Smooth muscle cell (in vitro differentiated cells): Measurements from ENCODE around the gene FGF23. TPM values are rescaled to one million over a fixed set of nuclear protein-coding genes. Genes with fewer than 3 reads are reported as not detected.

Source experiments
- DNase-seq: peaks from one replicate; lab custom pipeline; 2025; ENCODE audit not compliant: unreplicated experiment; lab: John Stamatoyannopoulos, UW
- H2AFZ ChIP-seq: fragments of 200-600 bp; sonication (generic); 2 replicates; pipeline ENCODE4 v1.6.0; 2016; ENCODE audit warnings: antibody characterized with exemption, low read depth, mild to moderate bottlenecking
- H3F3A ChIP-seq: fragments of 200-600 bp; sonication (generic); 2 replicates; pipeline ENCODE4 v1.6.0; 2017; ENCODE audit warnings: antibody characterized with exemption, low read depth
- H3K27ac ChIP-seq: fragments of 200-600 bp; sonication (generic); 2 replicates; pipeline ENCODE4 v1.5.1; 2016; ENCODE audit warnings: low read depth, mild to moderate bottlenecking
- H3K27me3 ChIP-seq: fragments of 200-600 bp; sonication (generic); 2 replicates; pipeline ENCODE4 v1.6.1; 2016; ENCODE audit warnings: low read depth, mild to moderate bottlenecking
- H3K36me3 ChIP-seq: fragments of 200-600 bp; sonication (generic); 2 replicates; pipeline ENCODE4 v1.5.1; 2016; ENCODE audit warnings: low read depth
- H3K4me1 ChIP-seq: fragments of 200-600 bp; sonication (generic); 2 replicates; pipeline ENCODE4 v1.5.1; 2016; ENCODE audit warnings: low read depth
- H3K4me2 ChIP-seq: fragments of 200-600 bp; sonication (generic); 2 replicates; pipeline ENCODE4 v1.6.0; 2016; ENCODE audit warnings: mild to moderate bottlenecking
- H3K4me3 ChIP-seq: fragments of 200-600 bp; sonication (generic); 2 replicates; pipeline ENCODE4 v1.5.1; 2016; ENCODE audit warnings: mild to moderate bottlenecking
- H3K79me2 ChIP-seq: fragments of 200-600 bp; sonication (generic); 2 replicates; pipeline ENCODE4 v1.6.0; 2016; ENCODE audit warnings: low read depth, mild to moderate bottlenecking
- H3K9ac ChIP-seq: fragments of 200-600 bp; sonication (generic); 2 replicates; pipeline ENCODE4 v1.6.0; 2016; ENCODE audit warnings: low read depth
- H3K9me3 ChIP-seq: fragments of 200-600 bp; sonication (generic); replicated peaks from 2 replicates; pipeline ENCODE4 v1.5.1; 2016; ENCODE audit warnings: low read depth
- H4K20me1 ChIP-seq: fragments of 200-600 bp; sonication (generic); 2 replicates; pipeline ENCODE4 v1.6.0; 2016; ENCODE audit warnings: low read depth
- WGBS: methylation state at CpG from one replicate; pipeline ENCODE4 v1.1.7; 2016; ENCODE audit warnings: low lambda C conversion rate; 5-methylcytosine and 5-hydroxymethylcytosine counted together
- polyA plus RNA-seq: library from polyadenylated mRNA; unstranded; fragments of >200 nt; fragmentation: Nextera tagmentation; extraction: Ambion mirVana; gene quantifications from 2 replicates; pipeline ENCODE4 v1.2.1, GENCODE V29; 2016
- total RNA-seq: library from RNA; depleted of rRNA; stranded (reverse); fragments of >200 nt; gene quantifications from 2 replicates; pipeline ENCODE4 v1.2.3, GENCODE V29; 2014
- TF ChIP-seq, protein P1 (sequence below): fragments of 200-600 bp; sonication (generic); IDR thresholded peaks from 2 replicates; pipeline ENCODE4 v1.5.1; 2017; ENCODE audit warnings: borderline replicate concordance, mild to moderate bottlenecking, antibody characterized with exemption; ENCODE audit not compliant: insufficient read depth, poor library complexity, severe bottlenecking

Gene FGF23
- total and polyA plus RNA-seq, 2 experiments from 2014 or later: not detected

DNA sequence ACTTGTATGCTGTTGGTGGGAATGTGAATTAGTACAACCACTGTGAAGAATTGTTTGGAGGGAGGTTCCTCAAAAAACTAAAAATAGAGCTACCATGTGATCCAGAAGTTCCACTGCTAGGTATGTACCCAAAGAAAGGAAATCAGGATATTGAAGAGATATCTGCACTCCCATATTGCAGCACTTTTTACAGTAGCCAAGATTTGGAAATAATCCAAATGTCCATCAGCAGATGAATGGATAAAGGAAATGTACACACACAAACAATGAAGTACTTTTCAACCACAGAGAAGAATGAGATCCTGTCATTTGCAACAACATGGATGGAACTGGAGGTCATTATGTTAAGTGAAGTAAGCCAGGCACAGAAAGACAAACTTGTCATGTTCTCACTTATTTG, 32.6 kb downstream of the FGF23 start:
- DNase-seq: no peak
- TF ChIP-seq, protein P1, sequence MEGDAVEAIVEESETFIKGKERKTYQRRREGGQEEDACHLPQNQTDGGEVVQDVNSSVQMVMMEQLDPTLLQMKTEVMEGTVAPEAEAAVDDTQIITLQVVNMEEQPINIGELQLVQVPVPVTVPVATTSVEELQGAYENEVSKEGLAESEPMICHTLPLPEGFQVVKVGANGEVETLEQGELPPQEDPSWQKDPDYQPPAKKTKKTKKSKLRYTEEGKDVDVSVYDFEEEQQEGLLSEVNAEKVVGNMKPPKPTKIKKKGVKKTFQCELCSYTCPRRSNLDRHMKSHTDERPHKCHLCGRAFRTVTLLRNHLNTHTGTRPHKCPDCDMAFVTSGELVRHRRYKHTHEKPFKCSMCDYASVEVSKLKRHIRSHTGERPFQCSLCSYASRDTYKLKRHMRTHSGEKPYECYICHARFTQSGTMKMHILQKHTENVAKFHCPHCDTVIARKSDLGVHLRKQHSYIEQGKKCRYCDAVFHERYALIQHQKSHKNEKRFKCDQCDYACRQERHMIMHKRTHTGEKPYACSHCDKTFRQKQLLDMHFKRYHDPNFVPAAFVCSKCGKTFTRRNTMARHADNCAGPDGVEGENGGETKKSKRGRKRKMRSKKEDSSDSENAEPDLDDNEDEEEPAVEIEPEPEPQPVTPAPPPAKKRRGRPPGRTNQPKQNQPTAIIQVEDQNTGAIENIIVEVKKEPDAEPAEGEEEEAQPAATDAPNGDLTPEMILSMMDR: no peak
- Histone ChIP-seq H3K9me3 (no peaks in the 10 kb centered on the region), H4K20me1 (no peaks in the 10 kb centered on the region), H3F3A (peaks cover 15% of the 10 kb centered on the region), H2AFZ (no peak overlapping the region), H3K4me3 (no peak overlapping the region), H3K4me1 (no peaks in the 10 kb centered on the region), H3K9ac (no peak overlapping the region), H3K27me3 (no peaks in the 10 kb centered on the region), H3K4me2 (no peak overlapping the region), H3K36me3 (peaks cover 3% of the 10 kb centered on the region), H3K79me2 (no peaks in the 10 kb centered on the region), H3K27ac (no peak overlapping the region)

DNA sequence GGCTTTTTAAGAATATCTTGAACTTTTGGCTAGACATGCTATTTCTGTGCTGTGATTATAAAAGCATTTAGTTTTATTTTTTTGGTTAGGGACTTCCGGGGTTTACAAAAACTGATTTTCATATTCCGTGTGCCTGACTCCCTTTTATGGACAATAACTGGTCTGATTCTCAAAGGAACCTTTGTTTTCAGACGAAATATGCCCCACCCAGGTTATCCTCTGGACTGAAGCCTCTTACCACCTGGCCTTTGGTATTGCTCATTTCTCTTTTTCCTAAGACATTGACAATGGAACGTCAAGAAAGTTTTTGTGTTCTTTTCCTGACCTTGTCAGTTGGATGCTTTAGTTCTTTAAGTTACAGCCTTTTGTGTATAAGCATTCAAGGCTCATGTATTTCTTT, 47.7 kb downstream of the FGF23 start:
- no peak overlapping the region for H2AFZ ChIP-seq
- H3F3A ChIP-seq: no peaks in the 10 kb centered on the region
- no peak overlapping the region for H3K27ac ChIP-seq
- no peak overlapping the region for H3K4me3 ChIP-seq
- H3K36me3 ChIP-seq: peaks cover 4% of the 10 kb centered on the region
- peaks cover 73% of the 10 kb centered on the region for H3K79me2 ChIP-seq
- no peak overlapping the region for H3K4me2 ChIP-seq
- no peaks in the 10 kb centered on the region for H3K4me1 ChIP-seq
- no peaks in the 10 kb centered on the region for H3K27me3 ChIP-seq
- TF ChIP-seq, protein P1: no peak
- H4K20me1 ChIP-seq: peaks cover 85% of the 10 kb centered on the region
- H3K9me3 ChIP-seq: no peaks in the 10 kb centered on the region
- no peak for DNase-seq
- no peak overlapping the region for H3K9ac ChIP-seq
- 70% methylated on average over 4 of the region's 4 CpGs for WGBS

DNA sequence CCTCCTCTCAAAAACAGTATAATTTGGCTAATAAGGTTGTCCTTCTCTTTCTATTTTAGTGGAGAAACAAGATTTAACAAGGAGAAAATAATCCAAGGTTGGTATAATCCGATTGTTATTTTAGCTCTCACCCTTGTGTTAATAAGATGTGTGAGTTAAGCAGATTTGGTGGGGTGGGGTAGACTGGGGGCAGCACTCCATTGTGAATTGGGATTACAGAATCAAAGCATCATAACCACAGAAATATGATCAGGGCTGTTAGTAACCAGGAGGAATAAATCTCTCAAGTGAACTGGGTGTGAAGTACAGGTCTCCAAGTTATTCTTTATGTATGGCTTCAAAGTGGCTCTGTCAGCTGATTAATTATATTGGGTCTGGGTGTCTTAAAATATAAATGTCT, 48.3 kb downstream of the FGF23 start:
- 100% methylated on average over 1 of the region's 1 CpG for WGBS
- Histone ChIP-seq H3F3A (no peaks in the 10 kb centered on the region), H3K27ac (peak overlapping the region; percentile 15), H3K36me3 (peaks cover 4% of the 10 kb centered on the region), H3K4me1 (no peaks in the 10 kb centered on the region), H3K9ac (no peak overlapping the region), H3K4me2 (no peak overlapping the region), H3K79me2 (peaks cover 79% of the 10 kb centered on the region), H3K9me3 (no peaks in the 10 kb centered on the region), H3K4me3 (no peak overlapping the region), H4K20me1 (peaks cover 91% of the 10 kb centered on the region), H2AFZ (no peak overlapping the region), H3K27me3 (no peaks in the 10 kb centered on the region)
- TF ChIP-seq, protein P1: no peak
- no peak for DNase-seq

DNA sequence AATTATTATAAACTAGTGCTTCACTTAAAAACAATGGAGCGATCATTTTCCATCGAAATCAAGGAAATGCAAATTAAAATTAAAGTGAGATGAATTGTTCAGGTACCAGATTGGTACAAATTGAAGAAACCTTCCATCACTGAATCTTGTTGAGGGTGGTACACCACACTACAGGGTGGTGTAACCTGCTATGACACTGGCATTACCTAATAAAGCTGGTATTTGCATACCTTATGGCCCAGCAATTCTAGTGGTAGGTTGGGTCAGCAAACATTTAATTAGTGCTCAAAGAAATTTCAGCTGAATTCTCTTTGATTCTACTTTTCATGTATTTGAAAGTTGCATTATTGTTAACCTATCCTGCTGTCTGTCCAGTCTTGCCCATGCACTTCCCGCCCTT, 49.3 kb downstream of the FGF23 start:
- H3K27ac ChIP-seq: peak overlapping the region; percentile 15
- no peak overlapping the region for H3K9ac ChIP-seq
- no peaks in the 10 kb centered on the region for H3F3A ChIP-seq
- H3K9me3 ChIP-seq: no peaks in the 10 kb centered on the region
- no peaks in the 10 kb centered on the region for H3K27me3 ChIP-seq
- peaks cover 4% of the 10 kb centered on the region for H3K36me3 ChIP-seq
- no peaks in the 10 kb centered on the region for H3K4me1 ChIP-seq
- peaks cover 89% of the 10 kb centered on the region for H3K79me2 ChIP-seq
- TF ChIP-seq, protein P1: no peak
- H2AFZ ChIP-seq: no peak overlapping the region
- WGBS: 97% methylated on average over 3 of the region's 3 CpGs
- no peak overlapping the region for H3K4me2 ChIP-seq
- no peak overlapping the region for H3K4me3 ChIP-seq
- no peak for DNase-seq
- H4K20me1 ChIP-seq: peaks cover 91% of the 10 kb centered on the region
